IMR-90 (cell line): ENCODE results near the gene HSP90AB1. TPM values are rescaled to one million over a fixed set of nuclear protein-coding genes. Genes with fewer than 3 reads are reported as not detected.

Experiments
- ATAC-seq: fragments of 200-7000 bp; cut with Tn5 transposase; 2 replicates; pipeline ENCODE4 v1.9.1; 2020; ENCODE audit warnings: low read depth, mild to moderate bottlenecking, moderate library complexity
- BruUV-seq: library from RNA; stranded (reverse); fragments of 400-500 nt; replicated peaks from 2 replicates; lab custom pipeline; 2021; lab: Mats Ljungman, UMichigan
- CTCF ChIA-PET: fragments of 300-600 bp; formaldehyde crosslinking; extraction: SDS; loops from one replicate; lab custom pipeline; 2021; ENCODE audit warnings: antibody characterized with exemption; lab: Yijun Ruan, JAX
- POLR2A ChIA-PET: fragments of 300-600 bp; sonication (Branson Sonifier 250); formaldehyde crosslinking; loops from one replicate; lab custom pipeline; 2022; ENCODE audit warnings: antibody characterized with exemption; ENCODE audit not compliant: unreplicated experiment; lab: Charles Lee
- DNase-seq: peaks from one replicate; pipeline ENCODE4 v3.0.0; 2013
- H2AFZ ChIP-seq: replicated peaks from 2 replicates; pipeline ENCODE3; 2013; ENCODE audit warnings: low read length, mild to moderate bottlenecking; ENCODE audit not compliant: poor library complexity
- H2AK5ac ChIP-seq: 2 replicates; pipeline ENCODE4 v1.6.1; 2013; ENCODE audit warnings: low read depth, low read length, inconsistent platforms
- H2AK9ac ChIP-seq: replicated peaks from 2 replicates; pipeline ENCODE3; 2013; ENCODE audit warnings: mild to moderate bottlenecking, low read depth, low read length, moderate library complexity; ENCODE audit not compliant: poor library complexity
- H2BK120ac ChIP-seq: 2 replicates; pipeline ENCODE4 v1.6.1; 2013; ENCODE audit warnings: low read depth, low read length, inconsistent platforms
- H2BK15ac ChIP-seq: 3 replicates; pipeline ENCODE4 v1.6.1; 2013; ENCODE audit warnings: low read depth, low read length, inconsistent platforms
- H2BK20ac ChIP-seq: 2 replicates; pipeline ENCODE4 v1.6.1; 2013; ENCODE audit warnings: low read depth, mild to moderate bottlenecking, inconsistent platforms, low read length, moderate library complexity
- H2BK5ac ChIP-seq: 2 replicates; pipeline ENCODE4 v1.6.1; 2013; ENCODE audit warnings: mild to moderate bottlenecking, low read depth, low read length, inconsistent platforms; ENCODE audit not compliant: poor library complexity, severe bottlenecking
- H3K14ac ChIP-seq: replicated peaks from 2 replicates; pipeline ENCODE4 v1.6.1; 2013; ENCODE audit warnings: low read depth, low read length, inconsistent platforms
- H3K18ac ChIP-seq: 2 replicates; pipeline ENCODE4 v1.6.1; 2013; ENCODE audit warnings: low read depth, low read length, control low read depth
- H3K23ac ChIP-seq: 2 replicates; pipeline ENCODE4 v1.6.1; 2013; ENCODE audit warnings: low read depth, low read length, inconsistent platforms
- H3K27ac ChIP-seq: 2 replicates; pipeline ENCODE4 v1.5.1; 2013; ENCODE audit warnings: mild to moderate bottlenecking, control low read depth, low read length; ENCODE audit not compliant: insufficient read depth
- H3K27me3 ChIP-seq: 2 replicates; pipeline ENCODE4 v1.6.1; 2013; ENCODE audit warnings: low read length; ENCODE audit not compliant: control insufficient read depth, insufficient read depth
- H3K36me3 ChIP-seq: 2 replicates; pipeline ENCODE4 v1.6.1; 2013; ENCODE audit warnings: low read length, mixed read lengths; ENCODE audit not compliant: control insufficient read depth, insufficient read depth
- H3K4ac ChIP-seq: 2 replicates; pipeline ENCODE4 v1.6.1; 2013; ENCODE audit warnings: low read depth, low read length, inconsistent platforms
- H3K4me1 ChIP-seq: 2 replicates; pipeline ENCODE4 v1.6.1; 2013; ENCODE audit warnings: low read length, mixed read lengths; ENCODE audit not compliant: control insufficient read depth, insufficient read depth
- H3K4me2 ChIP-seq: 2 replicates; pipeline ENCODE4 v1.6.1; 2013; ENCODE audit warnings: low read depth, mild to moderate bottlenecking, control low read depth, low read length, moderate library complexity
- H3K4me3 ChIP-seq: 2 replicates; pipeline ENCODE4 v1.5.1; 2013; ENCODE audit warnings: low read depth, mild to moderate bottlenecking, control low read depth, low read length, moderate library complexity; ENCODE audit not compliant: insufficient read depth
- H3K56ac ChIP-seq: 2 replicates; pipeline ENCODE4 v1.6.1; 2013; ENCODE audit warnings: low read length, inconsistent platforms; ENCODE audit not compliant: insufficient read depth; ENCODE audit errors: extremely low read depth
- H3K79me1 ChIP-seq, 2 experiments: 2 replicates each; pipeline ENCODE4 v1.6.1; 2013; ENCODE audit warnings: low read length in 2 of 2, inconsistent platforms in 1 of 2, low read depth in 1 of 2
- H3K9ac ChIP-seq: 2 replicates; pipeline ENCODE4 v1.6.1; 2013; ENCODE audit warnings: low read depth, low read length, control low read depth
- H3K9me1 ChIP-seq: 2 replicates; pipeline ENCODE4 v1.6.1; 2013; ENCODE audit warnings: low read length, inconsistent platforms; ENCODE audit not compliant: insufficient read depth
- H3K9me3 ChIP-seq: 2 replicates; pipeline ENCODE4 v1.6.1; 2013; ENCODE audit warnings: low read length; ENCODE audit not compliant: control insufficient read depth, insufficient read depth
- H4K20me1 ChIP-seq: 2 replicates; pipeline ENCODE4 v1.6.1; 2013; ENCODE audit warnings: low read length, inconsistent platforms; ENCODE audit not compliant: insufficient read depth
- H4K5ac ChIP-seq: 2 replicates; pipeline ENCODE4 v1.6.1; 2013; ENCODE audit warnings: mild to moderate bottlenecking, low read depth, low read length, control low read depth
- H4K8ac ChIP-seq, 2 experiments: 2 replicates each; pipeline ENCODE4 v1.6.1; 2013; ENCODE audit warnings: low read depth in 2 of 2, low read length in 2 of 2, control low read depth in 1 of 2, inconsistent platforms in 1 of 2
- H4K91ac ChIP-seq: 2 replicates; pipeline ENCODE4 v1.6.1; 2013; ENCODE audit warnings: low read depth, low read length, inconsistent platforms; ENCODE audit not compliant: insufficient read depth
- BHLHE40 ChIP-seq: fragments of 150-350 bp; IDR thresholded peaks from 2 replicates; pipeline ENCODE4 v1.6.1; 2016; ENCODE audit warnings: mild to moderate bottlenecking, low read depth, low read length
- CEBPB ChIP-seq: IDR thresholded peaks from 2 replicates; pipeline ENCODE4 v1.6.1; 2012; ENCODE audit warnings: low read depth, low read length, improper control_type of control experiment
- CHD1 ChIP-seq: IDR thresholded peaks from 2 replicates; pipeline ENCODE4 v1.6.1; 2012; ENCODE audit warnings: low read depth, low read length, improper control_type of control experiment
- NFE2L2 ChIP-seq: fragments of 150-350 bp; IDR thresholded peaks from 2 replicates; pipeline ENCODE4 v1.6.1; 2016; ENCODE audit warnings: low read depth, mild to moderate bottlenecking, low read length
- POLR2A ChIP-seq: IDR thresholded peaks from 2 replicates; pipeline ENCODE4 v1.6.1; 2012; ENCODE audit warnings: mild to moderate bottlenecking, low read depth, low read length
- SMC3 ChIP-seq: fragments of 150-350 bp; IDR thresholded peaks from 2 replicates; pipeline ENCODE4 v1.6.1; 2016; ENCODE audit warnings: low read depth, mild to moderate bottlenecking, antibody characterized with exemption, low read length, moderate library complexity
- WGBS, 2 experiments: methylation state at CpG; one replicate each; pipeline versions ENCODE4 v1.1.5 to v1.1.7; 2013; ENCODE audit warnings: missing lambda C conversion rate in 2 of 2; ENCODE audit not compliant: insufficient read length in 1 of 2; ENCODE audit errors: extremely low coverage in 2 of 2; 5-methylcytosine and 5-hydroxymethylcytosine counted together
- dilution Hi-C: fragments of 300-500 bp; cut with HindIII; formaldehyde crosslinking; loops from one replicate; pipeline ENCODE4 v1.14.3; 2018; ENCODE audit warnings: low sequenced_read_pairs; ENCODE audit not compliant: unreplicated experiment
- in situ Hi-C: fragments of 300-500 bp; cut with MboI; formaldehyde crosslinking; loops from 3 replicates; pipeline ENCODE4 v1.14.3; 2019; ENCODE audit warnings: low sequenced_read_pairs, inconsistent platforms, mixed read lengths
- intact Hi-C: fragments of 100-400 bp; cut with micrococcal nuclease; formaldehyde crosslinking; loops from 2 replicates; pipeline ENCODE4 v1.10.0; 2022
- polyA plus RNA-seq, 3 experiments: library from polyadenylated mRNA; depleted of rRNA; stranded (reverse); fragments of >200 nt; gene quantifications; 2 replicates each; pipeline ENCODE4 v1.2.3, GENCODE V29; 2012; ENCODE audit warnings: low replicate concordance in 1 of 3
- total RNA-seq: library from RNA; depleted of rRNA; stranded (reverse); fragments of >200 nt; gene quantifications from 2 replicates; pipeline ENCODE4 v1.2.3, GENCODE V29; 2012
- TF ChIP-seq, protein P1 (sequence below): fragments of 150-350 bp; IDR thresholded peaks from 2 replicates; pipeline ENCODE4 v1.6.1; 2016; ENCODE audit warnings: low read depth, mild to moderate bottlenecking, low read length, moderate library complexity, borderline replicate concordance

The HSP90AB1 gene
- total and polyA plus RNA-seq, 2 of the 4 experiments (the other 2 are of a cell fraction), result 887 to 1,307 TPM

DNA sequence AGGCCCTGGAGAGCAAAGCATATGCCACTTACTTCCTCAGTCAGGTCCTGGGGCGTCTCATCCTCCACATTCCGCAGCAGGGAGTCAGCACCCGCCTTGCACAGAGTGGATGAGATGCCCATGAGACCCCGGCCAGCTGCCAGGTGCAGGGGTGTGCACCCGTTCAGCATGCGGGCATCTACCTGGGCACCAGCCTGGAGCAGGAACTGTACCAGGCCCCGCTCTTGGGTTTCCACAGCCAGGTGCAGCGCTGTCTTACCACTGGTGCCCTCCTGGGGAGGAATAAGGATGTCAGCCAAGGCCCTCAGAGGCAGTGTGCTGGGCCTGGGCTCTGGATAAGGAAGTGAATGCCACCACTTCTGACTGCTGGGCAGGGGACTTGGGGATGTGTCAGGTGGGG lies 13.1 kb downstream of the HSP90AB1 start:
- Histone ChIP-seq H3K27ac (no peak overlapping the region), H2BK15ac (no peak overlapping the region), H2BK20ac (no peak overlapping the region), H3K79me1 (peaks cover 24 to 64% of the 10 kb centered on the region in 2 experiments), H3K14ac (no peak overlapping the region), H2AK5ac (no peak overlapping the region), H2AK9ac (no peak overlapping the region), H3K4me2 (no peak overlapping the region), H3K36me3 (peaks cover 18% of the 10 kb centered on the region), H4K20me1 (peaks cover 25% of the 10 kb centered on the region), H3K23ac (no peak overlapping the region), H4K5ac (no peak overlapping the region), H3K27me3 (no peaks in the 10 kb centered on the region), H3K4ac (no peak overlapping the region), H4K8ac (no peak overlapping the region), H2BK5ac (no peak overlapping the region), H3K9ac (no peak overlapping the region), H3K4me1 (peaks cover 30% of the 10 kb centered on the region), H3K4me3 (no peak overlapping the region), H3K9me3 (no peaks in the 10 kb centered on the region), H3K18ac (no peak overlapping the region), H3K56ac (no peak overlapping the region), H3K9me1 (peaks cover 20% of the 10 kb centered on the region), H4K91ac (no peak overlapping the region), H2BK120ac (no peak overlapping the region), H2AFZ (no peak overlapping the region)
- DNase-seq (no peak), ATAC-seq (no peak)
- ChIA-PET POLR2A (no interaction called here), CTCF (no interaction called here)
- no peak for TF ChIP-seq POLR2A
- no peak for TF ChIP-seq CHD1
- TF ChIP-seq NFE2L2, result no peak
- TF ChIP-seq SMC3, result no peak
- TF ChIP-seq, protein P1, sequence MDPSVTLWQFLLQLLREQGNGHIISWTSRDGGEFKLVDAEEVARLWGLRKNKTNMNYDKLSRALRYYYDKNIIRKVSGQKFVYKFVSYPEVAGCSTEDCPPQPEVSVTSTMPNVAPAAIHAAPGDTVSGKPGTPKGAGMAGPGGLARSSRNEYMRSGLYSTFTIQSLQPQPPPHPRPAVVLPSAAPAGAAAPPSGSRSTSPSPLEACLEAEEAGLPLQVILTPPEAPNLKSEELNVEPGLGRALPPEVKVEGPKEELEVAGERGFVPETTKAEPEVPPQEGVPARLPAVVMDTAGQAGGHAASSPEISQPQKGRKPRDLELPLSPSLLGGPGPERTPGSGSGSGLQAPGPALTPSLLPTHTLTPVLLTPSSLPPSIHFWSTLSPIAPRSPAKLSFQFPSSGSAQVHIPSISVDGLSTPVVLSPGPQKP, result no peak
- TF ChIP-seq CEBPB, result no peak
- TF ChIP-seq BHLHE40, result no peak
- in situ Hi-C loops (no loop called here), intact Hi-C loops (no loop called here), dilution Hi-C loops (no loop called here)
- WGBS, 2 experiments, result 89% methylated on average over 3 of the region's 8 CpGs; no CpG with 5 or more reads in 1 of the 2 experiments
- BruUV-seq, result no TSS peak
